SU-DHL-6 (cell line): ENCODE data around the gene ULK1.
"Not testable (repeated sequence)": the region's sequence is repeated elsewhere in the genome, so short reads cannot be mapped to it uniquely, and the experiment has no call there.

Source experiments
- H2AFZ ChIP-seq: fragments of 200-600 bp; sonication (generic); 2 replicates; pipeline ENCODE4 v1.6.1; 2014; ENCODE audit warnings: low read depth, mild to moderate bottlenecking, moderate library complexity, mixed read lengths, antibody characterized with exemption, low read length; ENCODE audit not compliant: severe bottlenecking
- H3F3A ChIP-seq: fragments of 200-600 bp; shearing (Covaris generic); 2 replicates; pipeline ENCODE4 v1.6.0; 2016; ENCODE audit warnings: antibody characterized with exemption, mild to moderate bottlenecking; ENCODE audit not compliant: insufficient read depth
- H3K27ac ChIP-seq: fragments of 200-600 bp; sonication (generic); 2 replicates; pipeline ENCODE4 v1.5.1; 2016; ENCODE audit warnings: low read depth, mild to moderate bottlenecking, low read length, moderate library complexity, mixed read lengths
- H3K27me3 ChIP-seq: fragments of 200-600 bp; sonication (generic), shearing (Covaris generic); 2 replicates; pipeline ENCODE4 v1.6.0; 2014; ENCODE audit warnings: mild to moderate bottlenecking, low read length
- H3K36me3 ChIP-seq: fragments of 200-600 bp; sonication (generic); 2 replicates; pipeline ENCODE4 v1.6.1; 2014; ENCODE audit warnings: mild to moderate bottlenecking, low read length, mixed read lengths
- H3K4me2 ChIP-seq: fragments of 300-600, 200-600 bp; shearing (Covaris generic), sonication (generic); 2 replicates; pipeline ENCODE4 v1.6.0; 2014; ENCODE audit warnings: low read length, low read depth, mild to moderate bottlenecking; ENCODE audit not compliant: poor library complexity, severe bottlenecking
- H3K4me3 ChIP-seq: fragments of 200-600 bp; sonication (generic); 2 replicates; pipeline ENCODE4 v1.5.1; 2014; ENCODE audit warnings: antibody characterized with exemption, low read length, mild to moderate bottlenecking, mixed read lengths; ENCODE audit not compliant: insufficient read depth, poor library complexity, severe bottlenecking
- H3K79me2 ChIP-seq: fragments of 200-600 bp; sonication (generic); 2 replicates; pipeline ENCODE4 v1.6.1; 2014; ENCODE audit warnings: mild to moderate bottlenecking, low read length, moderate library complexity; ENCODE audit not compliant: insufficient read depth
- H3K9ac ChIP-seq: fragments of 200-600 bp; sonication (generic); 2 replicates; pipeline ENCODE4 v1.7.0; 2014; ENCODE audit warnings: mild to moderate bottlenecking, low read length
- H3K9me2 ChIP-seq: fragments of 200-600 bp; sonication (generic); replicated peaks from 2 replicates; pipeline ENCODE4 v1.6.1; 2014; ENCODE audit warnings: low read length; ENCODE audit not compliant: insufficient read depth
- H3K9me3 ChIP-seq: fragments of 200-600 bp; sonication (generic); 2 replicates; pipeline ENCODE4 v1.6.1; 2014; ENCODE audit warnings: low read length, mixed read lengths; ENCODE audit not compliant: insufficient read depth
- H4K20me1 ChIP-seq: fragments of 200-600 bp; sonication (generic); 2 replicates; pipeline ENCODE4 v1.6.1; 2014; ENCODE audit warnings: low read depth, mild to moderate bottlenecking, antibody characterized with exemption, low read length, moderate library complexity, mixed read lengths
- CTCF ChIP-seq: fragments of 200-600 bp; sonication (generic); IDR thresholded peaks from one replicate; pipeline ENCODE4 v1.5.1; 2017; ENCODE audit warnings: antibody characterized with exemption, mild to moderate bottlenecking, low read length, moderate library complexity; ENCODE audit not compliant: insufficient read depth, poor library complexity, severe bottlenecking
- EZH2phosphoT487 ChIP-seq: fragments of 200-600 bp; sonication (generic), shearing (Covaris generic); conservative IDR thresholded peaks from 2 replicates; pipeline ENCODE4 v1.6.1; 2018; ENCODE audit warnings: mild to moderate bottlenecking, antibody characterized with exemption, low read length, moderate library complexity, mixed read lengths

ULK1 gene

GRCh38 chr12:131949431-131950181 lies 55.2 kb downstream of the ULK1 start, which contains the start of gene EP400:
EP400 (plus strand) TSS chr12:131949942; CDS start chr12:131960620, 10,678 bp downstream.
- Histone ChIP-seq H3K36me3 (no peaks in the 10 kb centered on the region), H3K4me3 (peak within 1 kb of the TSS; percentile 80), H3K27me3 (no peaks in the 10 kb centered on the region), H3K9ac (peak within 1 kb of the TSS; percentile 98), H3K4me2 (peak within 1 kb of the TSS; percentile 79), H3K27ac (peak within 1 kb of the TSS; percentile 63), H3K79me2 (peaks cover 43% of the 10 kb centered on the region), H3F3A (peaks cover 13% of the 10 kb centered on the region; the same call in 1 of the 2 replicates), H3K9me2 (no peaks in the 10 kb centered on the region), H3K9me3 (no peaks in the 10 kb centered on the region), H4K20me1 (no peaks in the 10 kb centered on the region), H2AFZ (peak within 1 kb of the TSS; percentile 85)
- TF ChIP-seq CTCF (peak; percentile 59), EZH2phosphoT487 (no peak)

DNA sequence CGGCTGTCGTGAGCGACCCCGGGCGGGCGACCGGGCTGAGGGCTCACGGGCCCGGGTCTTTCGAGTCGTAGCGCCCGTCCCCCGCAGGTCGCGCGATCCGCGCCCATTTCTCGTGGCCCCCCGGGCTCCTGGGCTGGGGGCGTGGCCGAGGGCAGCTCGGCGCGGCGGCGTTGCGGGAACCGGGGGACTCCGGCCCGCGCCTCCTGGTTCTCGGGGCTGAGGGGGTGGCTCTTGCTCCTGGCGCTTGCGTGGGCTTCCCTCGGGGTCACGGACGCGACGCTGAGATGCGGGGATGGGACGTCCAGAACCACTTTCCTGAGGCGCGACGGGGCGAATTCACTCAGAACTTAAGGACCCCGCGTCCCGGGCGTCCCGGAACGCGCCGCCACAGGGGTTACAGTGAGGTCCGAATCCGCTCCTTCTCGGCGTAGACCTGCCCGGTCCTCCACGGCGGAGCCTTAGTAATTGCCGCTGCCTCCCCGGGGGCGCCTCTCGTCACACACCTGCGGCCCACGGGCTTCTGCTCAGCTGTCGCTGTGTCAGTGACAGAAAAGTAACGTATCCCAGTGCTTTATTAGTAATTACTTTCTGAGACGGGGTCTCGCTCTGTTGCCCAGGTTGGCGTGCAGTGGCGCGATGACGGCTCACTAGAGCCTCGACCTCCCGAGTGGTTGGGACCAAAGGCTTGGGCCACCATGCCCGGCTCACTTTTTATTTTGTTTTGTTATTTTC lies 55.9 kb downstream of the ULK1 start:
- no peaks in the 10 kb centered on the region for H3K36me3 ChIP-seq
- H3K4me3 ChIP-seq = peak overlapping the region; percentile 80
- peak overlapping the region; percentile 98 for H3K9ac ChIP-seq
- H3K79me2 ChIP-seq = peaks cover 51% of the 10 kb centered on the region
- peak overlapping the region; percentile 79 for H3K4me2 ChIP-seq
- no peaks in the 10 kb centered on the region for H4K20me1 ChIP-seq
- H2AFZ ChIP-seq = peak overlapping the region; percentile 40
- H3K27ac ChIP-seq = peak overlapping the region; percentile 63
- H3F3A ChIP-seq = peaks cover 13% of the 10 kb centered on the region; the same call in 1 of the 2 replicates
- H3K9me2 ChIP-seq = no peaks in the 10 kb centered on the region
- no peaks in the 10 kb centered on the region for H3K27me3 ChIP-seq
- TF ChIP-seq CTCF (no peak), EZH2phosphoT487 (no peak)
- H3K9me3 ChIP-seq = no peaks in the 10 kb centered on the region

- not testable (repeated sequence) for H3K9ac ChIP-seq, H3K4me3 ChIP-seq, H3K27me3 ChIP-seq, H3K4me2 ChIP-seq, H3K9me3 ChIP-seq, H2AFZ ChIP-seq, H3K27ac ChIP-seq, H3K9me2 ChIP-seq, H3F3A ChIP-seq, H3K36me3 ChIP-seq, H4K20me1 ChIP-seq
- H3K79me2 ChIP-seq = peaks cover 85% of the 10 kb centered on the region
These were observed 59.4 kb downstream of the ULK1 start for GRCh38 chr12:131953810-131954209.

DNA sequence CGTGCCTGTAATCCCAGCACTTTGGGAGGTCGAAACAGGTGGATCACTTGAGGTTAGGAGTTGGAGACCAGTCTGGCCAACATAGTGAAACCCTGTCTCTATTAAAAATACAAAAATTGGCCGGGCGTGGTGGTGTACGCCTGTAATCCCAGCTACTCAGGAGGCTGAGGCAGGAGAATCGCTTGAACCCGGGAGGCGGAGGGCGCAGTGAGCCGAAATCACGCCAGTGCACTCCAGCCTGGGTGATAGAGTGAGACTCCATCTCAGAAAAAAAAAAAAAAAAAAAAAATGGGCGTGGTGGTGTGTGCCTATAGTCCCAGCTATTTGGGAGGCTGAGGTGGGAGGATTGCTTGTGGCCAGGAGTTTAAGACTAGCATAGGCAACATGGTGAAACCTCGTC lies 60.0 kb downstream of the ULK1 start:
- H3K9me3 ChIP-seq, H3K9me2 ChIP-seq, H2AFZ ChIP-seq, H3K36me3 ChIP-seq, H3K4me3 ChIP-seq, H3K27ac ChIP-seq, H3K27me3 ChIP-seq, H4K20me1 ChIP-seq, H3F3A ChIP-seq, H3K4me2 ChIP-seq, H3K9ac ChIP-seq: not testable (repeated sequence)
- H3K79me2 ChIP-seq = peaks cover 92% of the 10 kb centered on the region
